HG02943 (cell line): ENCODE data around the gene MSH3.
"Not testable (repeated sequence)": the region's sequence is repeated elsewhere in the genome, so short reads cannot be mapped to it uniquely, and the experiment has no call there.

ENCODE experiments used
- ATAC-seq: cut with Tn5 transposase; IDR thresholded peaks from one replicate; pipeline ENCODE4 v1.9.1; 2021; ENCODE audit warnings: mild to moderate bottlenecking, low read depth, moderate library complexity; ENCODE audit not compliant: unreplicated experiment

The MSH3 gene

GRCh38 chr5:80784451-80784850, 130.0 kb downstream of the MSH3 start:
- ATAC-seq, result no peak

- not testable (repeated sequence) for ATAC-seq
Observed at GRCh38 chr5:80789319-80790016, 135.0 kb downstream of the MSH3 start.

- no peak for ATAC-seq
Observed at GRCh38 chr5:80790698-80791097, 136.2 kb downstream of the MSH3 start.

GRCh38 chr5:80793354-80793753, 138.9 kb downstream of the MSH3 start:
- no peak for ATAC-seq

GRCh38 chr5:80796846-80797245, 142.4 kb downstream of the MSH3 start:
- ATAC-seq, result no peak

- ATAC-seq, result no peak
Observed at GRCh38 chr5:80797428-80798024, 143.1 kb downstream of the MSH3 start.

GRCh38 chr5:80798166-80798565, 143.7 kb downstream of the MSH3 start:
- ATAC-seq, result no peak

- ATAC-seq, result no peak
Observed at GRCh38 chr5:80798633-80799032, 144.2 kb downstream of the MSH3 start.

- no peak for ATAC-seq
Observed at GRCh38 chr5:80799041-80799440, 144.6 kb downstream of the MSH3 start.

GRCh38 chr5:80799573-80799972, 145.1 kb downstream of the MSH3 start:
- ATAC-seq, result no peak

- ATAC-seq, result no peak
Observed at GRCh38 chr5:80804332-80804731, 149.9 kb downstream of the MSH3 start.

GRCh38 chr5:80805038-80805437, 150.6 kb downstream of the MSH3 start:
- no peak for ATAC-seq

GRCh38 chr5:80806929-80807328, 152.5 kb downstream of the MSH3 start:
- ATAC-seq, result no peak

GRCh38 chr5:80809451-80809850, 155.0 kb downstream of the MSH3 start:
- ATAC-seq, result no peak

GRCh38 chr5:80810425-80810824, 156.0 kb downstream of the MSH3 start:
- no peak for ATAC-seq

- ATAC-seq, result no peak
Observed at GRCh38 chr5:80816590-80816989, 162.1 kb downstream of the MSH3 start.

- no peak for ATAC-seq
Observed at GRCh38 chr5:80820685-80821084, 166.2 kb downstream of the MSH3 start.

- no peak for ATAC-seq
Observed at GRCh38 chr5:80822640-80823039, 168.2 kb downstream of the MSH3 start.

GRCh38 chr5:80824159-80824558, 169.7 kb downstream of the MSH3 start:
- ATAC-seq, result not testable (repeated sequence)

- ATAC-seq, result no peak
Observed at GRCh38 chr5:80825786-80826460, 171.5 kb downstream of the MSH3 start.

GRCh38 chr5:80834710-80835109, 180.3 kb downstream of the MSH3 start:
- ATAC-seq, result no peak

GRCh38 chr5:80835128-80835527, 180.7 kb downstream of the MSH3 start:
- ATAC-seq, result no peak
